C4-2B (cell line): Measurements from ENCODE around the gene PHF8.

ENCODE experiments used
- CTCF ChIP-seq: fragments of 450-650 bp; conservative IDR thresholded peaks from 2 replicates; pipeline ENCODE4 v1.5.1; 2017; ENCODE audit warnings: mild to moderate bottlenecking
- ZFX ChIP-seq: fragments of 450-650 bp; IDR thresholded peaks from 2 replicates; pipeline ENCODE4 v1.6.1; 2017

- no peak for TF ChIP-seq CTCF
- TF ChIP-seq ZFX, result no peak
These were observed 74.7 kb downstream of the PHF8 start for GRCh38 chrX:53969540-53969939.
